ENCODE results near the gene CD2.
A peak's percentile ranks its signal among the peaks of the same experiment; 100 is the strongest.

DNA sequence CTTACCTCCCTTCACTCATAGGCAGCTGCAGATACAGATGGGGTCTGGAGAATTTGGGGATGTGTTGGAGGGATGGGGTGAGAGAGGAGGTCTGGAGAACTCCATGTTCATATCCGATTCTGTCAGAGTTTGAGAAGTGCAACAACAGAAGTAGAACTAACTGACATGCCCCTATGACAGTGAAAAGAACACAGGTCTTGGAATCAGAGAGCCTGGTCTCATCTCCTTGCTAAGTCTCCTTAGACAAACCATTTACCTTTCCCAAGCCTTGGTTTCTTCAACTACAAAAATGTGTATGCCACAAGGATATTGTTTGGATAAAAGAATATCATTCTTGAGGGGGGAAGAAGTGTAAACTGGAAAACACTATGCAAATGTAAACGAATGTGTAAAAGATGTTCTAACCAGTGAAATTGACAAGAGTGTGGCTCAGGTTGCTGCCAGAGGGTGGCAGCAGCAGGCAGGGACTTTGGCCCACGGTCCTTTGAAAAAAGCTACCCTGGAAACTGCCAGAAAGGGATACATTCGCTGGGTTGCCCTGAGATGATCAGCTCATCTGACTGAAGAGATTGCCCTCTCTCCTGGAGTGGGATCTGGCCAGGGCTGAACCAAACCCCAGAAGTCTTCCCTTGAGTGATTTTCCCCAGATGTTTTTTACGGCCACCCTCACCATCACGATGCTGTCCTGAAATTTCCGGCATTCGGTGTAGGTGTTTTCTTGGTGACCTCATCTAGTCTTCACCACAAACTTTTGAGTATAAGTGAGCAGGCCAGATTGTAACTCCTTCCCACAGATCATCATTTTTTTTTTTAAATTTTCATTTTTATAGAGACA, 17.0 kb upstream of the CD2 start:
- TF ChIP-seq, protein P1, sequence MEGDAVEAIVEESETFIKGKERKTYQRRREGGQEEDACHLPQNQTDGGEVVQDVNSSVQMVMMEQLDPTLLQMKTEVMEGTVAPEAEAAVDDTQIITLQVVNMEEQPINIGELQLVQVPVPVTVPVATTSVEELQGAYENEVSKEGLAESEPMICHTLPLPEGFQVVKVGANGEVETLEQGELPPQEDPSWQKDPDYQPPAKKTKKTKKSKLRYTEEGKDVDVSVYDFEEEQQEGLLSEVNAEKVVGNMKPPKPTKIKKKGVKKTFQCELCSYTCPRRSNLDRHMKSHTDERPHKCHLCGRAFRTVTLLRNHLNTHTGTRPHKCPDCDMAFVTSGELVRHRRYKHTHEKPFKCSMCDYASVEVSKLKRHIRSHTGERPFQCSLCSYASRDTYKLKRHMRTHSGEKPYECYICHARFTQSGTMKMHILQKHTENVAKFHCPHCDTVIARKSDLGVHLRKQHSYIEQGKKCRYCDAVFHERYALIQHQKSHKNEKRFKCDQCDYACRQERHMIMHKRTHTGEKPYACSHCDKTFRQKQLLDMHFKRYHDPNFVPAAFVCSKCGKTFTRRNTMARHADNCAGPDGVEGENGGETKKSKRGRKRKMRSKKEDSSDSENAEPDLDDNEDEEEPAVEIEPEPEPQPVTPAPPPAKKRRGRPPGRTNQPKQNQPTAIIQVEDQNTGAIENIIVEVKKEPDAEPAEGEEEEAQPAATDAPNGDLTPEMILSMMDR (conservative IDR thresholded peaks at IDR 0.05; ENCODE audit: low read length) = peak; percentile 95
- no peak for TF ChIP-seq EZH2phosphoT487 (IDR thresholded peaks at IDR 0.05; ENCODE audit: borderline replicate concordance, low read depth, low read length)
